Fibroblast of lung (primary cell): Measurements from ENCODE around the gene TSR3. TPM values are rescaled to one million over a fixed set of nuclear protein-coding genes. Genes with fewer than 3 reads are reported as not detected.

Source experiments
- DNase-seq, 2 donors: peaks; one replicate each; pipeline versions ENCODE4 v3.0.0 to v3.0.0-alpha.2; 2010; ENCODE audit warnings: low read depth in 2 of 2
- H2AFZ ChIP-seq: 2 replicates; pipeline ENCODE4 v1.5.1; 2012; ENCODE audit warnings: low read length, control low read depth, inconsistent platforms
- H3K27ac ChIP-seq: 2 replicates; pipeline ENCODE4 v1.5.1; 2011; ENCODE audit warnings: low read length, control low read depth; ENCODE audit not compliant: insufficient read depth
- H3K27me3 ChIP-seq: 2 replicates; pipeline ENCODE4 v1.5.1; 2011; ENCODE audit warnings: mild to moderate bottlenecking, low read length; ENCODE audit not compliant: control insufficient read depth, insufficient read depth
- H3K36me3 ChIP-seq: 2 replicates; pipeline ENCODE4 v1.5.1; 2011; ENCODE audit warnings: low read length; ENCODE audit not compliant: control insufficient read depth, insufficient read depth
- H3K4me1 ChIP-seq: 2 replicates; pipeline ENCODE4 v1.5.1; 2011; ENCODE audit warnings: low read length; ENCODE audit not compliant: control insufficient read depth, insufficient read depth; ENCODE audit errors: extremely low read depth
- H3K4me2 ChIP-seq: 2 replicates; pipeline ENCODE4 v1.5.1; 2011; ENCODE audit warnings: low read length, control low read depth; ENCODE audit not compliant: insufficient read depth; ENCODE audit errors: extremely low read depth
- H3K4me3 ChIP-seq, 4 experiments: fragments of 200-600 bp in 1 of 4; sonication (generic) in 1 of 4; replicated peaks in 1 of 4; 2 replicates each; pipeline ENCODE4 v1.5.1; 2011 to 2016; ENCODE audit warnings: low read length in 4 of 4, low read depth in 3 of 4, mild to moderate bottlenecking in 3 of 4, control low read depth in 2 of 4, inconsistent platforms in 1 of 4, mixed read lengths in 1 of 4; ENCODE audit not compliant: insufficient read depth in 1 of 4; ENCODE audit errors: control extremely low read depth in 1 of 4
- H3K79me2 ChIP-seq: 2 replicates; pipeline ENCODE4 v1.5.1; 2012; ENCODE audit warnings: mild to moderate bottlenecking, low read length, inconsistent platforms; ENCODE audit not compliant: control insufficient read depth, insufficient read depth
- H3K9ac ChIP-seq: 2 replicates; pipeline ENCODE4 v1.5.1; 2011; ENCODE audit warnings: mild to moderate bottlenecking, low read length, control low read depth; ENCODE audit not compliant: insufficient read depth
- H3K9me3 ChIP-seq: 2 replicates; pipeline ENCODE4 v1.5.1; 2012; ENCODE audit warnings: low read depth, low read length; ENCODE audit not compliant: control insufficient read depth, insufficient read depth
- H4K20me1 ChIP-seq: 2 replicates; pipeline ENCODE4 v1.5.1; 2011; ENCODE audit warnings: low read length; ENCODE audit not compliant: control insufficient read depth, insufficient read depth; ENCODE audit errors: extremely low read depth
- CTCF ChIP-seq, 2 donors: IDR thresholded peaks in 1 of 2; conservative IDR thresholded peaks in 1 of 2; 1 replicate in 1 of 2; 2 replicates in 1 of 2; pipeline ENCODE4 v1.5.1; 2011 to 2012; ENCODE audit warnings: low read length in 2 of 2, control low read depth in 1 of 2, inconsistent platforms in 1 of 2, low read depth in 1 of 2, mild to moderate bottlenecking in 1 of 2
- EZH2 ChIP-seq: IDR thresholded peaks from 2 replicates; pipeline ENCODE4 v1.5.1; 2012; ENCODE audit warnings: low read length, control low read depth, mild to moderate bottlenecking; ENCODE audit errors: missing control alignments
- polyA plus RNA-seq, 2 donors: library from polyadenylated mRNA; depleted of rRNA in 1 of 2; stranded (reverse) in 1 of 2; unstranded in 1 of 2; fragments of >200 nt; gene quantifications; 2 replicates each; pipeline ENCODE4 v1.2.1, GENCODE V29; 2011 to 2012; ENCODE audit warnings: missing spikeins in 1 of 2
- total RNA-seq: library from RNA; depleted of rRNA; stranded (reverse); fragments of >200 nt; gene quantifications from 2 replicates; pipeline ENCODE4 v1.2.1, GENCODE V29; 2014

TSR3 gene
- total and polyA plus RNA-seq, 2 donors (not counting 1 experiment from before 2014, with no cell fraction given): 36.2 to 77.6 TPM

GRCh38 chr16:1342526-1343427 lies 8.9 kb downstream of the TSR3 start:
- Histone ChIP-seq H2AFZ (no peak overlapping the region), H4K20me1 (no peaks in the 10 kb centered on the region), H3K4me3 (no peak overlapping the region), H3K4me2 (no peak overlapping the region), H3K9me3 (no peaks in the 10 kb centered on the region), H3K9ac (no peak overlapping the region), H3K79me2 (no peaks in the 10 kb centered on the region), H3K4me1 (no peaks in the 10 kb centered on the region), H3K27me3 (no peaks in the 10 kb centered on the region), H3K27ac (no peak overlapping the region), H3K36me3 (peaks cover 1% of the 10 kb centered on the region)
- TF ChIP-seq CTCF (conservative IDR thresholded peaks at IDR 0.05 in 1 of 2, IDR thresholded peaks at IDR 0.05 in 1 of 2; ENCODE audit: low read depth in 1 of 2, low read length in 2 of 2): no peak
- TF ChIP-seq EZH2: no peak
- DNase-seq: peak; percentile 69 to 72

- H4K20me1 ChIP-seq: no peaks in the 10 kb centered on the region
- H3K4me1 ChIP-seq: no peaks in the 10 kb centered on the region
- no peaks in the 10 kb centered on the region for H3K9me3 ChIP-seq
- no peaks in the 10 kb centered on the region for H3K27me3 ChIP-seq
- TF ChIP-seq CTCF (conservative IDR thresholded peaks at IDR 0.05 in 1 of 2, IDR thresholded peaks at IDR 0.05 in 1 of 2; ENCODE audit: low read depth in 1 of 2, low read length in 2 of 2): no peak
- no peak for DNase-seq
- no peaks in the 10 kb centered on the region for H3K36me3 ChIP-seq
- H3K9ac ChIP-seq: no peak overlapping the region
- no peak overlapping the region for H3K27ac ChIP-seq
- H2AFZ ChIP-seq: no peak overlapping the region
- H3K79me2 ChIP-seq: no peaks in the 10 kb centered on the region
- no peak overlapping the region for H3K4me2 ChIP-seq
- no peak overlapping the region for H3K4me3 ChIP-seq
Observed at GRCh38 chr16:1341495-1342420, 9.9 kb downstream of the TSR3 start.
